NCI-H146 treated with DMSO at 0.1 percent for 48 hours (cell line): ENCODE measurements around the gene ZNRF1.
"Not testable (repeated sequence)": the region's sequence is repeated elsewhere in the genome, so short reads cannot be mapped to it uniquely, and the experiment has no call there.

Source experiments
- DNase-seq: peaks from one replicate; lab custom pipeline; 2025; ENCODE audit not compliant: unreplicated experiment; lab: John Stamatoyannopoulos, UW

Gene ZNRF1

GRCh38 chr16:75000481-75001081 lies 1.8 kb downstream of the ZNRF1 start:
- DNase-seq, result no peak

GRCh38 chr16:75002474-75002873 lies 3.6 kb downstream of the ZNRF1 start:
- DNase-seq, result no peak

GRCh38 chr16:75003931-75004330 lies 5.1 kb downstream of the ZNRF1 start:
- no peak for DNase-seq

- DNase-seq, result no peak
Measured at GRCh38 chr16:75004460-75004859, 5.6 kb downstream of the ZNRF1 start.

- no peak for DNase-seq
Measured at GRCh38 chr16:75005697-75006096, 6.9 kb downstream of the ZNRF1 start.

- DNase-seq, result no peak
Measured at GRCh38 chr16:75007443-75007842, 8.6 kb downstream of the ZNRF1 start.

- no peak for DNase-seq
Measured at GRCh38 chr16:75010427-75010826, 11.6 kb downstream of the ZNRF1 start.

- DNase-seq, result no peak
Measured at GRCh38 chr16:75011634-75012307, 12.9 kb downstream of the ZNRF1 start.

- DNase-seq, result no peak
Measured at GRCh38 chr16:75012380-75013081, 13.7 kb downstream of the ZNRF1 start.

GRCh38 chr16:75013123-75013522 lies 14.3 kb downstream of the ZNRF1 start:
- DNase-seq, result not testable (repeated sequence)

- DNase-seq, result no peak
Measured at GRCh38 chr16:75014318-75014717, 15.5 kb downstream of the ZNRF1 start.

GRCh38 chr16:75016451-75017081 lies 17.7 kb downstream of the ZNRF1 start:
- not testable (repeated sequence) for DNase-seq

- no peak for DNase-seq
Measured at GRCh38 chr16:75017670-75018525, 19.1 kb downstream of the ZNRF1 start.

GRCh38 chr16:75019007-75019406 lies 20.2 kb downstream of the ZNRF1 start:
- DNase-seq, result no peak

GRCh38 chr16:75019586-75019985 lies 20.8 kb downstream of the ZNRF1 start:
- no peak for DNase-seq

GRCh38 chr16:75021410-75021809 lies 22.6 kb downstream of the ZNRF1 start:
- DNase-seq, result no peak

- DNase-seq, result no peak
Measured at GRCh38 chr16:75022567-75022966, 23.7 kb downstream of the ZNRF1 start.

GRCh38 chr16:75023009-75023408 lies 24.2 kb downstream of the ZNRF1 start:
- no peak for DNase-seq

GRCh38 chr16:75024182-75024581 lies 25.4 kb downstream of the ZNRF1 start:
- no peak for DNase-seq

- DNase-seq, result no peak
Measured at GRCh38 chr16:75024594-75024993, 25.8 kb downstream of the ZNRF1 start.

GRCh38 chr16:75025761-75026160 lies 26.9 kb downstream of the ZNRF1 start:
- DNase-seq, result no peak
